ENCODE measurements around the gene APC2.

The APC2 gene

GRCh38 chr19:1449467-1450442 lies at the start of gene APC2:
Gene APC2, plus strand, starts transcription at chr19:1450121. Its CDS starts 2,881 bp downstream, at chr19:1453002.
- no peak for DNase-seq

GRCh38 chr19:1400281-1401137 lies 49.4 kb upstream of the APC2 start:
- no peak for DNase-seq

GRCh38 chr19:1401138-1401888 lies 48.6 kb upstream of the APC2 start, which contains the start of gene GAMT:
Gene GAMT, minus strand, starts transcription at chr19:1401542. Its CDS starts 66 bp downstream, at chr19:1401476.
- peak; percentile 54 for DNase-seq

- DNase-seq, result no peak
Observed at GRCh38 chr19:1401889-1402217, 48.1 kb upstream of the APC2 start.

- DNase-seq, result no peak
Observed at GRCh38 chr19:1402411-1403070, 47.4 kb upstream of the APC2 start.

- DNase-seq, result peak; percentile 99
Observed at GRCh38 chr19:1406774-1407527, 43.0 kb upstream of the APC2 start.

- no peak for DNase-seq
Observed at GRCh38 chr19:1407528-1408299, 42.2 kb upstream of the APC2 start, which contains the start of gene DAZAP1. Gene DAZAP1, plus strand, starts transcription at chr19:1407586. Its CDS starts 188 bp downstream, at chr19:1407774.

- peak; percentile 52 for DNase-seq
Observed at GRCh38 chr19:1408300-1409203, 41.4 kb upstream of the APC2 start.

- no peak for DNase-seq
Observed at GRCh38 chr19:1409204-1410005, 40.5 kb upstream of the APC2 start.

GRCh38 chr19:1410136-1410786 lies 39.7 kb upstream of the APC2 start:
- DNase-seq, result peak; percentile 28

GRCh38 chr19:1410789-1411188 lies 39.1 kb upstream of the APC2 start:
- DNase-seq, result no peak

GRCh38 chr19:1411255-1412191 lies 38.4 kb upstream of the APC2 start:
- DNase-seq, result peak; percentile 33

GRCh38 chr19:1412323-1412923 lies 37.5 kb upstream of the APC2 start:
- DNase-seq, result no peak

GRCh38 chr19:1412995-1413800 lies 36.7 kb upstream of the APC2 start:
- no peak for DNase-seq
